Activated CD8-positive, alpha-beta memory T cell treated with anti-CD3 and anti-CD28 coated beads for 1 hour (primary cell): ENCODE results near the gene OGG1.
A peak's percentile ranks its signal among the peaks of the same experiment; 100 is the strongest.
"Not testable (repeated sequence)": the region's sequence is repeated elsewhere in the genome, so short reads cannot be mapped to it uniquely, and the experiment has no call there.

ENCODE experiments used
- DNase-seq, 2 donors: peaks; one replicate each; pipeline ENCODE4 v3.0.0-alpha.2; 2020; ENCODE audit warnings: low read depth in 1 of 2; ENCODE audit errors: extremely low read depth in 1 of 2

OGG1 gene

DNA sequence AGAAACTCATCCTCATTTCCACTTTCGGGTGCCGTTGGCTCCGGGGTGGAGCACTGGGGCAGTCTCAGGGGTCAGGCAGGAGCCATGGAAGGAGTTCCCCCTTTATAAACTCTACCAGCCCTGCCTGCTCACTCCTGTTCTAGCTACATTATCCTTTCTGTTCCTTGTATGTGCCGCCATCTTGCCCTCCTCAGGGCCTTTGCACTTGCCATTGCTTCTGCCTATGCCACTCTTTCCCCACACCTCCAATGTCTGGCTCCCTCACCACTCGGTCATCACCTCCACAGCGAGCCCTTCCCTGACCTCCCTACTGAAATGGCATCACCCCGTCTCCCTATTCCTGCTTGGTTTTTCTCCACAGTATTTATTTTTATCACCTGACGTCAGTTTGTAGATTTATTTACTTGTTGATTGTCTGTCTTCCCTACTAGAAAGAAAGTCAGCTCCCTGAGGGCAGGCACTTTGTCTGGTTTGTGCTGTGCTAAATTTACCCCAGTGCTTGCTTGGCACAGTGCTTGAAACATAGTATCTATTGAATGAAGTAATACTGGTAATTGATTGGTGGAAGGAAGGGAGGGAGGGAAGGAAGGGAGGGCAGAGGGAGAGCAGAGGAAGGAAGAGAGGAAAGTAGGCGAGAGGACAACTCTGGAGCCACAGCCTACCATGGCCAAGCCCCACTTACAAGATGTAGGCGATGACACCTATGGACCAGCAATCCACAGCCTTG is 11.2 kb downstream of the OGG1 start:
- DNase-seq, result no peak

GRCh38 chr3:9761919-9762318 is 12.2 kb downstream of the OGG1 start:
- DNase-seq, result no peak

DNA sequence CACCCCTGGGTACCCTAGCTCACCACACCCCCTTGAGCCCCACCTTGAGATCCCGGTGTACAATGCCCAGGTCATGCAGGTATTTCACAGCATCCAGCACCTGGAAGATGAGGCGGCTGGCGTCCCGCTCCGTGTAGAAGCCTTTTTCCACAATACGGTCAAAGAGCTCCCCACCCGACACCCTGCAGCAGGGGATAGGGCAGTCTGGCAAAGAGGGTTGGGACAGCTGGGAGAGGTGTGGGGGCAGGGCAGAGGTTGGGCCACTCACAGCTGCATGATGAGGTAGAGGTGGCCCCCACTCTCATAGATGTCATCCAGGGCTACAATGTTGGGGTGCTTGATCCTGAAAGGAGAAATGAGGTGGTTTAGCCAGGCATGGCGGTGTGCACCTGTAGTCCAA is 13.1 kb downstream of the OGG1 start:
- no peak for DNase-seq

GRCh38 chr3:9765865-9766264 is 16.1 kb downstream of the OGG1 start:
- DNase-seq, result no peak

DNA sequence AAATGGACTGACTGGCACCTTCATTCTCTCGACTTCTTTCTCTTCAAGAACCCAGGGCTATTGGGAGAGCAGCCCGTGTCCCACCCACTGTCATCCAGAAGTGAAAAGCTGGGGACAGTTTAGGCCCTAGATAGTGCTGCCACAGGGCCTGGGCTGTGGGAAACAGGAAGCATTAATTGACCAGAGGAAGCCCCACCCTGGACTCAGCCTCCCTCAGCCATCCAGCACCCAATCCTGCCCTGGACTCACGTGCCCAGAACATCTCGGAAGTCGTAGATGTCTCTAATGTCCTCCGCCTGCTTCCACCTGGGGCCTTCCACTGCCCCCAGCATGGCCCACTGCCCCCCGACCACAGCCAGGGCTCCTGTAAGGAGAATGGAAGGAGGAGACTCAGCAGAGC is 17.7 kb downstream of the OGG1 start:
- DNase-seq, result no peak

- DNase-seq, result no peak
Measured at GRCh38 chr3:9768141-9768775, 18.5 kb downstream of the OGG1 start.

DNA sequence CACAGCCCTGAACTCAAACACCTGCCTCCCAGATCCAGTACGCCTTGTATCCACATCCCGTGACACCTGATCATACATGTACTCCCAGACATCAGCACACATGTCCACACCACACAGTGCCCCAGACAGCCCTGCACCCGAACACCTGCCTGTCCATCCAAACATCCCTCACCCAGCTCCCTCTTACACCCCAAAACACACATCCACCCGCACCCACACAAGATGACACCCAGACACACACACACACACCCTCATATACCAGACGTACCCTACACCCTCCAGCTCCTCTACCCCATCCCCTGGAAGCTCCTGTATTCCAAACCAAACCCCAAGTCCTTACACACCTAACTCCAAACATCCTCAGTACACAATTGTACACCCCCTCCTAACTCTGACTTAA is 19.3 kb downstream of the OGG1 start:
- DNase-seq, result no peak

- peak in 1 of 2 donors; percentile 37 for DNase-seq
Measured at GRCh38 chr3:9769426-9770275, 19.9 kb downstream of the OGG1 start, which contains the start of gene CAMK1. Gene CAMK1, minus strand, starts transcription at chr3:9769947. Its CDS starts 2,198 bp downstream, at chr3:9767749.

DNA sequence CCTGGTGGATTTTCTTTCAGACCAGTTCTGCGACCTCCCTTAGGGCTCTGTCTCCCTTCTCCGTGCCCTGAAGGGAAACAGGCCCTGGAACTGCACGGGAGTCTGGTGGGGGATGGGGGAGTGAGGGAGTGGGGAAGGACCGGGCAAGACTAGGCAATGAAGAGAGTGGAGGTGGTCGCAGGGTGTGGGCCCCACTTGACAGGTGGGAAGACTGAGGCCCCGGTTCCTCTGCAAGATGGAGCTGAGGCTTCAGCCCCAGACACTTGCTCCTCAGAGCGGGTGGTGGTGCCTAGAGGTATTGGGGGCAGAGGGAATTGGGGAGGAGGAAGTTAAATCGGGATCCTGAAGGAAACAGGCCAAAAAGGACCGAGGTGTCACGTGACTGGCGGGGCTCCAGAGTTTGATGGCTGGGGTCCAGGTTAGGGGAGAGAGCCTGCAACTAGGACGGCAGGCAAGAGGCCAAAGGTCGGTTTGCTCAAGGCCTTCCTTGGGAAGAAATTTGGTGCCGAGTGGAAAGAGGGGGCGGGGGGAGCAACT is 20.6 kb downstream of the OGG1 start:
- DNase-seq, result no peak

DNA sequence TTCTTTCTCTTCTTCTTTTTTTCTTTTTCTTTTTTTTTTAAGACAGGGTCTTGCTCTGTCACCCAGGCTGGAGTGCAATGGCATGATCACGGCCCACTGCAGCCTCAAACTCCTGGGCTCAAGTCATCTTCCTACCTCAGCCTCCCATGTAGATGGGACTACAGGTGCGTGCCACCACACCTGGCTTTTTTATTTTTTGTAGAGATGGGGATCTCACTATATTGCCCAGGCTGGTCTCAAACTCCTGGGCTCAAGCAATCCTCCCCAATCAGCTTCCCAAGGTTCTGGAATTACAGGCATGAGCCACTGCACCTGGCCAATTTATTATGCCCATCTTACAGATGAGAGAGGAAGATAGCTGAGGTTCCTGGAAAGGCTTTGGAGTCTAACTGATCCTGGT is 21.3 kb downstream of the OGG1 start:
- DNase-seq, result not testable (repeated sequence)

DNA sequence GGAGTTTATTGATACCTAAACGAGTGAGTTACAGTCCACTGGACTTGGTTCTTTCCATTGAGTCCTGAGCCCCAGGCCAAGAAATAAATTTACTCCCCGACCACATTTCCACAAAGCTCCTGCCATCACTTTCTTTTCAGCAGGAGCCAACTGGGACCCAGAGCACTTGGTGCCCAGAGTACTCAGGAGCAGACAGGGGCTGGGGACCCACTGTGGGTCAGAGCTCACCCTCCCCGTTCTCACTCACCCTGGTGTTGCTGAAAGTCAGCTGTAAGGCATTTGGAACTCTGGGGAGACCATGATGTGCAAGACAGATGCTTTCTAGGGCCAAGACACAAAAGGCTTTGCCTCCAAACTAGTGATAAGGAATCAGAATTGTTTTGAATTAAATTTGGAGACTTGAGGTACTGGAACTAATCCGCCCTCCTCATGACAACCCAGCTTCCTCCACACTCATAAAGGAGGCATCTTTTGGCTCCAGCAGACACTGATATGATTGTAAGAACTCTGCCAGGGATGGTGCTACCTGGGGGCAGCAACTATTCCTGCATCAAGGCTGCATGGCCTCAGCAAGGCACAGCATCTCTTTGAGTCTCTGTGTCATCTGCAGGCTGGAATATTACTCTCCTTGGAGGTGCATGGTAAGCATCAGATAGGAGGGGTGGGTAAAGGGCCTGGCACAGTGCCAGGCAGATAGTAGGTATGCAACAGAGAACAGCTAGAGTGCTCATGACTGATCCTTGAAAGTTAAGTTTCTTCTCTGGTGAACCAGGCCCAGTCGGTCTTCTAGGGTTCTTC is 27.3 kb downstream of the OGG1 start:
- no peak for DNase-seq

DNA sequence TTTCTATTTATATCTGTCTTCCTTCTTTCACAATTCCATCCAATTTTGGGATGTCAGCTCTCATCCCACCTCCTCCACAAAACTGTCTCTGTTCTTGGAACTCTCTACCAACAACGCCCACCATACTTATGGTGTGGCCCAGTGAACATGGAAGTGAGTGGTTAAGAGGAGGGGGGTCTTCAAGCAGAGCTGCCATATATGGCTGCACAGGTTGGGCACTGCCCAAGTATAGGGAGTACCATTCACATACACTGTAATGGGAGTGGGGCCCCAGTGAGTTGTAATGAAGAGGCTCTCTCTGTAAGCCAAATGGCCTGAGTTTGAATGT is 27.9 kb downstream of the OGG1 start:
- no peak for DNase-seq

DNA sequence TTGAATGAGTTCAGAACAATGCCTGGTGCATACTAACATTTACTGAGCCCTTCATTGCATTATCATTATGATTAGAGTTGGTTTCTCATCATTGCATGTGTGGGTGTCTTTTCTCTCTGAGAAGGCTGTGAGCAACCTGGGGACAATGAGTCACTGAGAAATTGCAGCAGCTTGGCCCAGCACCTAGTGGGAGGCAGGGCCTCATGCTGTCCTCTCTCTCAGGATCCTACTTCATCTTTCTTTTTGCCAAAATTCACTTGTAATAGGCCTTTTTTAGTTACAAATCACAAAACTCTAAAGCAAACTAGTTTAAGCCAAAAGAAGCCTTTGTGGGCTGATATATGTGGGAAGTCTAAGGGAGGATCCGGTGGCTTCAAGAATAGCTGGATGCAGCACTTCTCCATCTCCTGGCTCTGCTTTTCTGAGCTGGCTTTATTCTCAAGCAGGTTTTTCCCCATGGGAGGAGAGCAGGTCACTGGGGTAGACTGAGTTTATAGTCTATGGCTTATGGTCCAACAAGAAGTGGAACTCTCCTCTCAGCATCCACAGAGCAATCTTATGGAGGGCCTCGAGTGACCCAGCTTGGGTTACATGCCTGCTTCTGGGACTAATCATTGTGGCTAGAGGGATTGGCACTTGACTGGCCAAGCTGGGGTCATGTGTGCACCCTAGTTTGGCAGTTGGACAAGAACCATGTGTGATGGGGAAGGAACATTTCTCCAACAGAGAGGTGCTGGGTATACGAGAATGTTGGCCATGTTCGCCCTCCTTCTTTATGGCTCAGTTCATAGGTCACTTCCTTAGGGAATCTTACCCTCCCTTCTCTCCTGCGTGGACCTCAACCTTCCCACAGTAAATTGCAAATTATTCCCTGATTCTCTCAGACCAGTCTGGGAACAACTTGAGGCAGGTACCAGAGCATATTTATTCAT is 28.7 kb downstream of the OGG1 start:
- DNase-seq, result no peak

DNA sequence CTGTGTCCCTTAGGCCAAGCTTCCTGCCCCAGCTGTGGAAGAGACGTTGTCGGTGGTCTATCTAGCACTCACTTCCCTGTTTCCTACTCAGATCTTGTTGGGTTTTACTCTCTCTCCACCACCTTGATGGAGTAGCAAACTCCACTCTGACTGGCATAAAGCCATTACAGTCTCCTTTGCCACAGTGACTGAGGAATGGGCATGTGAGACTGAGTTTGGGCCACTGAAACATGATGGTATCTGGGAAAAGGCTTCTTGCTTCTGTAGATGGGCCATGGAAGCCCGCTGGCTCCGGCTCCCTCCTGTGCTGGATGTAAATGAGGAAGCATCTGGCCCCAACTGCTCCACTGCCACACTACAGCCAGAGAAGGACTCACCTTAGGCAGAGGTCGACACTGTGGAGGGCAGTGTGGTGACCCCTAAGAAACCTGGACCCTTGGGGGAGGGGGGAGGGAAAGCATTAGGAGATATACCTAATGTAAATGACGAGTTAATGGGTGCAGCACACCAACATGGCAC is 29.4 kb downstream of the OGG1 start:
- no peak for DNase-seq

DNA sequence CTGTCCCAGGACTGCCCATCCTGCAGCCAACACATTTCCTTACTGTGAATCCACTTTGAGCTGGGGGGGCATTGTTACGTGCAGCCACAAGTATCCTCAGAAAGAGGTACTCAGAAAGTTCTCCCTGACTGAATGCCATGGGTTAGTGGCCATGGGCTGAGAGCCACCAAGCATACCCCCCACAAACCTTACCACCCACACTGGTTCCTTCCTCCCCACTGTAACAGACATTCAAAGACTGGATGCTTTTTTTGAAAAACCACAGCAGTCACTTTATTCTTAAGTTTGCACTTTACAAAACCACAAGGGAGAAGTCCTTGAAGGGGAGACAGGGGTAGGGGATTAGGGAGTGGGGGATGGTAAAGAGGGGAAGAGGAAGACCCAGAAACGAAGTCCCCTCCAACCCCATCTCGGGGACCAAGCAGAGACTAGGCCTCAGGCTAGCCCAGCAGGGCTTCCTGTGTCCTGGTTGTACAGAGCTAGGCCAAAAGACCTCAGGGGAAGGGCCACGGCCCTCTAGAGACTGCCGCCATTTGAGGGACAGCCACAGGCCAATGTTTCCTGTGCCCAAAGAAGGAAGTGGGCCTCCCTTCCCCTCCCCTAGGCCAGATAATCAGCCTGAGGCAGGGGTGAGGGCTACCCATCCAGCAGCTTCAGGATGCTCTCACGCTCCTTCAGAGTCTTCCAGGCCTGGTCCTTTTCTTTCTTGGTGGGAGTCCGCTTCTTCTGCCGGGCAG is 30.1 kb downstream of the OGG1 start:
- DNase-seq, result no peak

DNA sequence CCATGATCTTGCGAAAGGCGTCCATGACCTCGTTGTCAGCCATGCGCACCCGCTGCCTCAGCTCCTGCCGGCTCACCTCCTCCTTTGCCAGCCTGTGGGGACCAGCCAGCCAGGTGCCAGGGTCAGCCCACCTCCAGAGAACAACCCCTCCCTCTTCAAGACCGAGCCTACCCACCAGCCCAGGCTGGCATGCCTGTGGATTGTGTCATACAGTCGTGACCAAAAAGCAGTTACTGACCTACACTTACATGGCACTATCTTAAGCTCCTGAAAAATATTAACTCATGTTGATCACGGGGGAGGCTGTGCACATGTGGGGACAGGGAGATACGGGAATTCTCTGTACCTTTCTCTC is 30.7 kb downstream of the OGG1 start:
- DNase-seq, result no peak

- DNase-seq, result no peak
Measured at GRCh38 chr3:9780910-9781309, 31.2 kb downstream of the OGG1 start.

- DNase-seq, result no peak
Measured at GRCh38 chr3:9781551-9781950, 31.8 kb downstream of the OGG1 start.
